MV-4-11 (cell line): Measurements from ENCODE around the gene MORC2.

Source experiments
- DNase-seq: peaks from one replicate; lab custom pipeline; 2025; lab: John Stamatoyannopoulos, UW

The MORC2 gene

GRCh38 chr22:30887861-30888260 is 80.7 kb downstream of the MORC2 start:
- no peak for DNase-seq

- DNase-seq: no peak
Observed at GRCh38 chr22:30887453-30887852, 81.1 kb downstream of the MORC2 start.

- DNase-seq: no peak
Observed at GRCh38 chr22:30885591-30885990, 83.0 kb downstream of the MORC2 start.

GRCh38 chr22:30885001-30885366 is 83.6 kb downstream of the MORC2 start:
- DNase-seq: no peak

GRCh38 chr22:30884211-30885000 is 84.2 kb downstream of the MORC2 start:
- DNase-seq: no peak

- DNase-seq: no peak
Observed at GRCh38 chr22:30883586-30884145, 84.9 kb downstream of the MORC2 start.

GRCh38 chr22:30882974-30883533 is 85.5 kb downstream of the MORC2 start:
- DNase-seq: no peak

- DNase-seq: no peak
Observed at GRCh38 chr22:30882184-30882717, 86.3 kb downstream of the MORC2 start.

- DNase-seq: no peak
Observed at GRCh38 chr22:30881361-30882183, 87.0 kb downstream of the MORC2 start.

GRCh38 chr22:30880847-30881246 is 87.7 kb downstream of the MORC2 start:
- DNase-seq: no peak

GRCh38 chr22:30880181-30880601 is 88.4 kb downstream of the MORC2 start:
- no peak for DNase-seq

- DNase-seq: no peak
Observed at GRCh38 chr22:30879415-30879797, 89.2 kb downstream of the MORC2 start.

- DNase-seq: no peak
Observed at GRCh38 chr22:30878516-30879414, 89.8 kb downstream of the MORC2 start.

- no peak for DNase-seq
Observed at GRCh38 chr22:30877662-30878515, 90.7 kb downstream of the MORC2 start.

- no peak for DNase-seq
Observed at GRCh38 chr22:30876915-30877553, 91.5 kb downstream of the MORC2 start.

- DNase-seq: no peak
Observed at GRCh38 chr22:30876221-30876751, 92.3 kb downstream of the MORC2 start.

- no peak for DNase-seq
Observed at GRCh38 chr22:30875481-30876215, 92.9 kb downstream of the MORC2 start.
